GM21515 (cell line): ENCODE measurements around the gene NRL.

Experiments
- ATAC-seq: cut with Tn5 transposase; IDR thresholded peaks from one replicate; pipeline ENCODE4 v1.9.1; 2021; ENCODE audit not compliant: unreplicated experiment

Gene NRL

DNA sequence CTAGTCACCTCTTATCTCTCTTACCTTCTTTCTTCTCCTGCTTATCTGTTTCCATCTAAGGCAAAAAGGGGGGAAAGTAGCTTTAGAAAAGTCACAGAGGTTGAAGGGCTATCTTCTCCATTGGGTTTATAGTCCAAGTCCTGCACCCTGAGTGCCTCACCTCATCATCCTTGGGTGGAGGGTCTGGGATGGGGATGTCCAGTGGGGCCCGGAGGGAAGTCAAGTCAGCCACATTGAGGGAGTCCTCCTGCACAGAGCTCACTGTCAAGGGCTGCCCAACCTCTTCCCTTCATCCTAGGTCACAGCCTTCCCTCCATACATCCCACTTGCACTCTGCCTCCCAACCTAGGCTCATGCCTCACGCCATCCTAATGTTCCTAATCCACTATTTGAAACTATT lies 30.5 kb upstream of the NRL start:
- no peak for ATAC-seq

DNA sequence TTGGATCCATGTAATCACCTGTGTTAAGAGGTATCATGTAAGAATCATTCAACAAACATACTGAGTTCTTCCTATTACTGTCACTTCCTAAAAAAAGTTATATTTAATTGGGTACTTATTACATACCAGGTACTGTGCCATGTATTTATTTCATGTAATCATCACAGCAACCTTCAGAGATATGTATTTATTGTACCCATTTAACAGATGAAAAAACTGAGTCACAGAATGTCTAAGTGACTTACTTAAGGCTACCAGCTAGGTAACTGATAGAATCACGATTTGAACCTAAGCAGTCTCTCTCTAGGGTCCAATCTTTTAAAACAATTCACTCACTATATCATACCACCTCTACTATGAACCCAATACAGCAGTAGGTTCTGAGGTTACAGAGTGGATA lies 29.7 kb upstream of the NRL start:
- no peak for ATAC-seq

DNA sequence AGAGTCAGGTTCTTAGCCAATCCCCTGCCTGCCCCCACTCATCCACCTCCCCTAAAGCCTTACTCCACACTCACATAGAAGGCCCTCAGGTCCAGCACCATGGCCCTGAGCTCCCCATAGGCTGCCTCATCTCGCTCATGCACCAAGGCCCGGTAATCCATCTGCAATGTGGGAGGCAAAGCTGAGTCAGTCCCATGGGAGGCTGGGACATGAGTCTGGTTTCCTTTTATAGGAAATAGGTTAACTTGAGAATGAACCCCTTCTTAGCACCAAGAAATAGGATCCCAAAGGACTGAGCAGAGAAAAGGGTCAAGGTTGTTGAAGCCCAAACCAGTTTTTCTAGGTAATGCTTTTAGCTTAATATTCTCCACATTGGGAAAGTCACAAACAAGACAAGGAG lies 28.8 kb upstream of the NRL start:
- ATAC-seq, result no peak

DNA sequence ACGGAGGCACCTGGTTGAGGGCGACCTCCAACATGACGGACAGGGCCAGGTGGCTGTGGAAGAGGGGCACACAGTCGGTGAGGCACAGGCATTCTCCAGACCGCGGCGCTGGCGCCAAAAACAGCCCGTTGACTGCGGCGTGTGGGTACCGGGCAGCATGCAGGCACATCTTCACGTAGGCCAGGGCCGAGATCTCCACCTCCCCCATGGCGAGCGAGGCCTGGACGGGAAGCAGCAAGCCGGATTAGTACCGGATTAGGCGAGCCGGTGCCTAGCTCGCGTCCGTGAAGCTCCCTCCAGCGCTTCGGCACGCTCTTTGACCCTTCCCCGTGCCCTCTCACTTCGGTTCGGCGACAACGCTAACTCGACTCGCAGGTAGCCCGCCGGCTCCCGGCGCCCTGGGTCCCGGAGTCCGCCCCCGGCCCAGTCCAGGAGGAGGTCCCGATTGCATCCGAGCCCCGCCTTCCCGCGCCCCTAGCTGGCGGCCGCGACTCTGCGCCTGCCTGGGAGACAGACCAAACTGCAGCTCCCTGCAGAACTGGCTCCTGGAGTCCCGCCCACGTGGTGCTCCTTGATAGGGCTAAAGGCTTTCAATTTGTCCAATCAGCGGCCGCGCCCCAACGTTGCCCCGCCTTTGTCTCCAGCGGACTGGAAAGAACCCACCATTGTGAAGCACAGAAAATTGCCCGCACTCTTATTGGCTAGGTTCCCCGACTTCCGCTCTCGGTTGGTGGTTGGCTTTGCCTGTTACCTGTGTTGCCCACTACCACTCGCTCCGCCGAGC lies 26.5 kb upstream of the NRL start, which contains the start of gene EMC9:
TSS of gene EMC9 (minus strand) at position 495 of the 784 bp plus-strand sequence. CDS start at position 208, 287 bp downstream.
- peak; percentile 79 for ATAC-seq

DNA sequence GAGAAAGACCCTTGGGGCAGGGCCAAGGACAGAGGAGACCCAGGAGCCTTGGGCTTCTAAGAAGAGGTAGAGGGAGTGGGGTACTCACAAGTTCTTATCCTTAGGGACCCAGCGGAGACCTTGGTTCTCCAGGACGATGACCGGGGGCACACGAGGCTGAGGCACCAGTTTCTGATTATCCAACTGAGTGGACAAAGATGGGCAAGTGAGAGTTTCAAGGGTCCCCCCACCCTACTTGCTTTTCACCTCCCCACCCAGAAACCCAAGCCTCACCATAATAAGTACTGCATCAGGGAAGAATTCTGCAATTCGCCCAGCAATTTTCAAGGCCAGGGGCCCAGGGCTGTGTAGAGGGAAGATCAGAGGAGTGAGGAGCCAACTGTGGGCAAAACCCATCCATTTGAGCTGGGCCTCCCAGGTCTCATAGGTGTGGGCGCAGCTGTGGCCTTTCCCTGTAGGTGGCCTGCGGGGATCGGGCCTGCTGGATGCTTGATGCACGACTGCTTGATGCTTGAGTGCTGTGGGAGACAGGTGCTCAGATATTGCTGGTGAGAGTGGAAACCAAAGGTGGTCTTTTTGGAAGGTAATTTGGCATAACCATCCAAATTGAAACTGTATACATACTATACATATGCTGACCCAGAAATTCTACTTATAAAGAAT lies 24.7 kb upstream of the NRL start:
- ATAC-seq, result no peak

DNA sequence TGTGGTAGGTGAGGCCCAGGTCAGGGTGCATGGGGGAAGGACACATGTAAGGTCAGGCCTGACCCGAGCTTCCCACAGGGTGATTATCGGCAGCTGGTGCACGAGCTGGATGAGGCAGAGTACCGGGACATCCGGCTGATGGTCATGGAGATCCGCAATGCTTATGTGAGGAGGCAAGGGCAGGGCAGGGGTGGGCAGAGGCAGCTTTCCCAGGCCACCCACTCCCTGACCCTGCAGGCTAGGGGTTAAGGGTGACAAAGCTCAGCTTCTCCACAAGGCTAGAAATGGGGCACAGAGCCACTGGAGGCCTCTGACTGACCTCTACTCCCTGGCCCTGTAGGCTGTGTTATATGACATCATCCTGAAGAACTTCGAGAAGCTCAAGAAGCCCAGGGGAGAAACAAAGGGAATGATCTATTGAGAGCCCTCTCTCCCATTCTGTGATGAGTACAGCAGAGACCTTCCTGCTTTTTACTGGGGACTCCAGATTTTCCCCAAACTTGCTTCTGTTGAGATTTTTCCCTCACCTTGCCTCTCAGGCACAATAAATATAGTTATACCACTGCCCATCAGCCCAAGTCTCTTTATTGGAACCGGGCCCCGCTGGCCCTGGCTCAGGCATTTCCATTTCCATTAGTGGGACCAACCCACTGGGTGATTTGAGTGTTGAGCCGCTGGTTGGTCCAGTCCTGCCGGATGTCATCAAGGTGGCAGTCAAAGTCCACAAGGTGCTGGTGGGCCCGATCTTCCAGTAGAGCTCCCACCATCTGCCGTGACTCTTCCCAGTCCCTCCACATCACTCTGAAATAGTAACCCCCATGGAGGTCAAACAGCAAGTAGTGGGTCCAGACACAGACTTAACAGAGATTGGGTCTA lies 23.9 kb upstream of the NRL start:
- no peak for ATAC-seq

DNA sequence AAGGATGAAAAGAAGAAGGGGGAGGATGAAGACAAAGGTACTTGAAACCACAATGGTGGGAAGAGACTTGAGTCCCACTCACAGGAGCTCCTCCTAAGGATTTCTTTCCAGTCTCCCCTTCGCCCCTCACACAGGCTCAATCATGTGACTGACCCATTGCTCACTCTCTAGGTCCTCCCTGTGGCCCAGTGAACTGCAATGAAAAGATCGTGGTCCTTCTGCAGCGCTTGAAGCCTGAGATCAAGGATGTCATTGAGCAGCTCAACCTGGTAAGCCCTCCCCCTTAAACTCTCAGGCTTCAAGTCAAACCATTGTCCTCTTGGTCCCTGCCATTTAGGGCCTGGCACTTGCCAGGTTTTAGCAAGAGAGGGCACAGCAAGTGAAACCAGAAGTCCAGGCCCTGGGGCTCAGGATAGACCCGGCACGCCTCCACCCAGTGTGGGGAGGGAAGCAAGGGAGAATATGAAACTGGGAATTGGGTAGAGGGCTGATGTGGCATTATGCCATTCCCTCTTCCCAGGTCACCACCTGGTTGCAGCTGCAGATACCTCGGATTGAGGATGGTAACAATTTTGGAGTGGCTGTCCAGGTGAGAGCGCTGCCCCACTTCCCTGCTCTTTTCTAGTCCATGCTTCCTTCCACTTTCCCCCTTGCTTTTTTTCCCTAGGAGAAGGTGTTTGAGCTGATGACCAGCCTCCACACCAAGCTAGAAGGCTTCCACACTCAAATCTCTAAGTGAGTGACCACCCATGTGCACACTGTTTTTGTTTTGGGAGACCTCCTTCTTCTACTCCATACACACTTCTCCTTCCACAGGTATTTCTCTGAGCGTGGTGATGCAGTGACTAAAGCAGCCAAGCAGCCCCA lies 23.0 kb upstream of the NRL start:
- ATAC-seq, result no peak

DNA sequence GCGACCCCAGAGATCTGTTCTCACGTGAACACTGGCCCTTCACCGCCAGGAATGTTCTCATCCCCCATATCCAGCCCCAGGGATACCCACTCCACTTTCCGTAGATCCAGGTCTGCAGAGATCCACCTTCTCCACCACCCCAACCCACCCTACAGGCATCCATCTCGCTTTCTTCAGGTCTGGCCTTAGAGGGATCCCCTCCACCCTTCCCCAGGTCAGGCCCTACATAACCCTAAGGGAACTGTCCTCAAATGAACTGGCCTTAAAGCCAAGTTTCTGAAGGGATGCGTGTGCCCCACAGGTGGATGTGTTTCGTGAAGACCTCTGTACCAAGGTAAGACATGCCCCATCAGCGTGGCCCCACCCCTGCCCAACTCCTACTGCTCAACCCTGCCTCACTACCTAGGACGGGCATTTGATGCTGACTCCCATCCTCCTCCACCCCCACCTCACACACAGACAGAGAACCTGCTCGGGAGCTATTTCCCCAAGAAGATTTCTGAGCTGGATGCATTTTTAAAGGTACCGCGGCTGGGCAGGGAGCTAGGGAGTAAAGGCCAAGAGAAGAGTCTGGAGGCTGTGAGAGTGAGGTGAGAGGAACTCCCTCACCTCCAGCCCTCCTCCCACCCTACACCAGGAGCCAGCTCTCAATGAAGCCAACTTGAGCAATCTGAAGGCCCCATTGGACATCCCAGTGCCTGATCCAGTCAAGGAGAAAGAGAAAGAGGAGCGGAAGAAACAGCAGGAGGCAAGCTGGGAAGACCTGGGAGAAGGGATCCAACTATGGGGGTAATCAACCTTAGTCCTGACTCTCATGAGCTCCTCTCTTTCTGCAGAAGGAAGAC lies 22.2 kb upstream of the NRL start:
- ATAC-seq, result no peak

DNA sequence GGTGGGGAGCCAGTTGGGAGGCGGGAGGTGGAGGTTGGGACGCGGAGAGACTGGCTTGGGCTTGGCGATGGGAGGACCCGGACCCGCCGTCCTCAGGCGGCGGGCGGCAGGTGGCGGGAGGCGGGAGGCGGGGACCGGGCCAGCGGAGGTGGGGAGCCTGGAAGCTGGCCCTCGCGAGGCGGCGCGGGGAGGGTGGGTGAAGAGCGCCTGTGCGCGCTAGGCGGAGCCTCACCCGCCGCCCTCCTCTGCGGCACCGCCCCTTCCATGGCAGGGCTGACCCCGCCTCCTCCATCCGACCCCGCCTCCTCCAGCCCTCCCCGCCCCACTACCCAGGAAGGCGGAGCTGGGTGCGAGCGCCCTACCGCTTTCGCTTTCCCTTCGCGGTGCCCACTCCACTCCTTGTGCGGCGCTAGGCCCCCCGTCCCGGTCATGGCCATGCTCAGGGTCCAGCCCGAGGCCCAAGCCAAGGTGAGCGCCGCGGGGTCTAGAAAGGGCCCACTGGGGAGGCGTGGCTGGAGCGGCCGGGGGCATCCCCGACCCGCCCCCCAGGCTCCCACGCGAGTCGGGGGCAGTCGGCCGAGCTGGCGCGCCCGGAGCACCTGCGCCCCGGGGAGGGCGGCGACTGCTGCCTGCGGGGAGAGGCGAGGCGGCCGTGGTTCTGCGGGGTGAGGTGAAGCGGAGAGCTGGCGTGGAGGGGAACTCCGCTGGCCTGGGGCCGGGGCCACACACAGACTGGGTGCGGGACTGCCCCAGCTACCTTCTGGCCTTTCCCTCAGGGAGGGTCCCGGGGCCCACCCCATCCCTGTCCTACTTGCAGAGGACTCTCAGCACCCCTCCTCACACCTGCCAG lies 21.3 kb upstream of the NRL start, which contains the start of gene PSME1:
TSS of gene PSME1 (plus strand) at position 361 of the 850 bp plus-strand sequence. CDS start at position 430, 69 bp downstream.
- peak; percentile 79 for ATAC-seq

DNA sequence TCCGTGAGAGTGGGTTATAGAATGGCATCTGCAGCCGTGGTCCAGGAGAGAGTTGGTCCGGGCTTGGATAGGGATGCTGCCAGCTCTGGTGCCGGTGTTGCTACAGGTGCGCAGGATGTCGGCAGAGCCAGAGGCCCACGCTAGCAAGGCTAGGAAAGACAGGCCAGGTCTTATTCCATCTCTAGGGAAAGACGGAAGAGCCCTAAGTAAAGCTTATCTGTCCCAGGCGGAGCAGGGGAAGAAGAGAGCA lies 20.8 kb upstream of the NRL start:
- peak; percentile 4 for ATAC-seq

DNA sequence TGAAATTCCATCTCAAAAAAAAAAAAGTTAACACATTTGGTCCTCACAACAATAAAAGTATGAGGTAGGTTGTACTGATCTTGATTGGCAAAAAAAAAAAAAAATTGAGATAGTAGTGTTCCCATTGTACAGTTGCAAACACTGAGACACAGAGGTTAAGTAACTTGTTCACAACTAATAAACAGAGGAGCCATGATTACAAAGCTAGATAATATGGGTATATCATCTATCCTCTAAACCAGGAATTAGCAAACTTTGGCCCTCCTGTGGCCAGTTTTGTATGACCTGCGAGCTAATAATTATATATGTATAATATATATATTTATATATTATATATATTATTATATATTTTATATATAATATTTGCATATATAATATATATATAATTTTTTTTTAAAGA lies 19.0 kb upstream of the NRL start:
- ATAC-seq, result no peak

DNA sequence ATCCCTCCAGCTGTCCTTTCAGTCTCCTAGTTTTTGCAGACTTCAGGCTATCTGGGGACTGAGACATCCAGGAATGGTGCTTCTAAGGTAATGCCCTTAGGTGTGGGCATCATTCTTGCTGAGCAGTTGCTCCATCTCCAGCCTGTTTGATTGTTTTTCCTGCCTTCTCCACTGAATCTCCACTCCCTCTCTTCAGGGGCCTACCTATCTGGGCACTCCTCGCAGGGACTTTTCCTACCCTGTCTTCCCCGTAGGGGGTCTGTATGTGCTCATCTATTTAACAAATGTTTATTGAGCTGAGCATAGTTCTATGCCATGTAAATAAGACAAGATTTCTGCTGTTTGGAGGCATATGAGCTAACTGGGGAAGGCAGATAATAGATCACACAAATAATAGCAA lies 18.2 kb upstream of the NRL start:
- no peak for ATAC-seq

DNA sequence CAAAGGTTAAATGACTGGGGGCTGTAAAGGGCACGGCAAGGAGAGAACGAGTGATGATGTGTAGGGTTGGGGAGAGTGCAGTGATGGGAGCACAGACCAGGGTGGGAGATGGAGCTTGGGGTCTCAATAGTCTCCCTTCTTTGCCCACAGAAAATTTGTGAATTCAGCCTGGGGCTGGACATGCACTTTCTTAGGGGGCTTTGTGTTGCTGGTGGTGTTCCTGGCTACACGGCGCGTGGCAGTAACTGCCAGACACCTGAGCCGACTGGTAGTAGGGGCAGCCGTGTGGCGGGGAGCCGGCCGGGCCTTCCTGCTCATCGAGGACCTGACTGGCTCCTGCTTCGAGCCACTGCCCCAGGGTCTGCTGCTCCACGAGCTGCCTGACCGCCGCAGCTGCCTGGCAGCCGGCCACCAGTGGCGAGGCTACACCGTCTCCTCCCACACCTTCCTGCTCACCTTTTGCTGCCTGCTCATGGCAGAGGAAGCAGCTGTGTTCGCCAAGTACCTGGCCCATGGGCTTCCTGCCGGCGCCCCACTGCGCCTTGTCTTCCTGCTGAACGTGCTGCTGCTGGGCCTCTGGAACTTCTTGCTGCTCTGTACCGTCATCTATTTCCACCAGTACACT lies 17.4 kb upstream of the NRL start:
- no peak for ATAC-seq

DNA sequence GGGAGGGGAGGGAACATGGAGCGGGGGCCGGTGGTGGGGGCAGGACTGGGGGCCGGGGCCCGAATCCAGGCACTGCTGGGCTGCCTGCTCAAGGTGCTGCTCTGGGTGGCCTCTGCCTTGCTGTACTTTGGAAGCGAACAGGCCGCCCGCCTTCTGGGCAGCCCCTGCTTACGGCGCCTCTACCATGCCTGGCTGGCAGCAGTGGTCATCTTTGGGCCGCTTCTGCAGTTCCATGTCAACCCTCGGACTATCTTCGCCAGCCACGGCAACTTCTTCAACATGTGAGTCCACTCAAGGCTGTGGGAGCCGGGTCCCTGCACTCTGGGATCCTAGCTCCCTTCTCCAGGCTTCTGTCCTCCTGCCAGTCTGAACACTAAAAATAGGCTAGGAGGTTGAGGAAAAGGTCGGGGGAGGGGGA lies 16.8 kb upstream of the NRL start:
- ATAC-seq, result no peak

DNA sequence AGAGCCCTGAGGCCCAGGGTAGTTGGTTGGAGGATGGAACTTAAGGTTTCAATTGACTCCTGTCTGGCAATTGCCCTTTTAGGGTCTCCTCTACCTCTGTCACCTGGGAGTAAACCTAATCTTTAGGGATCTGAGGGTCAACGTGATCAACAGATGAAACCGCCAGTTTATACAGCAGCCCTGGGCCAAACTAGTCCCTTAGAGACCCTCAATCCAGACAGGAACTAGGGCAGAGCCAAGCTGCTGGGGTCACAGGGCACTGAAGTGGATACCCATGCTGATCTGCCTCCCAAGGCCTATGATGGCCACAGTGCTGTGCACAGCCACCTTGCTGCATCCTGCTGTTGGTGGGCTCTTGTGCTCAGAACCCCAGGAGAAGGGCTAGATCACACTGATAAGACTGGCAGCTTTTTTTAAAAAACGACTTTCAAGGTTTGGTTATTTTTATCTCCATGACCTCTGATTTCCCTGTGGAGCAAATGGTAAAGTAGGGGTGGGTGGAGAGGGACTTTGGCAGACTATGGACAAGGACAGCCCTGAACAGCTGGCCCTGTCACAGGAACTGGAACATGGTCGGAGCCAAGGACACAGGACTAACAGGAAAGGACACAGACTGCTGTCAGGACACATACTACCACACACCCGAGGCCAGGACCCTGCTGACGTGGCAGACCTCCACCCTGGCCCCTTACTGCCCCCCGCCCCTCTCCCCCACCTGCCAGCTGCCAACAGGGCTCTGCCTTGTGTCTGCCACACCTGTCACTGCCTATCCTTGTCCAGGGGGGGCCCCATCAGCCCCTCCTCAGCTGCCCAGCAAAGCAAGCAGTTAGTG lies 16.2 kb upstream of the NRL start:
- ATAC-seq, result no peak

DNA sequence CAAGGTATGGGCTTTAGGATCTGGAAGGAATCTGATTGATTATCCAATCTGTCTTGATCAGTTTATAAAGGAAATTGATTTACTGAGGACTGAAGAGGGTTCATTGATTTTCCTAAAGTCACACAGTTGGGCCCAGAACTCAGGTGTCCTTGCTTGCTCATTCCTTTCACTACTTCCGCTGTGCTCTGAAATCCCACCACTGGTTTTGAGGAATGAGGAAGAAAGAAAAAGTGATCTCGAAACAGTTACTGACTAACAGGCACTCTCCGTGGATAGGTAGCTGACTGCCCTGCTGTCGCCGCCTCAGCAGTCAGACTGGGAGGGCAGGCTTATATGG lies 15.6 kb upstream of the NRL start, which contains the start of gene FITM1:
TSS of gene FITM1 (plus strand) at position 280 of the 337 bp plus-strand sequence. CDS start 905 bp downstream, outside the sequence.
- ATAC-seq, result no peak

DNA sequence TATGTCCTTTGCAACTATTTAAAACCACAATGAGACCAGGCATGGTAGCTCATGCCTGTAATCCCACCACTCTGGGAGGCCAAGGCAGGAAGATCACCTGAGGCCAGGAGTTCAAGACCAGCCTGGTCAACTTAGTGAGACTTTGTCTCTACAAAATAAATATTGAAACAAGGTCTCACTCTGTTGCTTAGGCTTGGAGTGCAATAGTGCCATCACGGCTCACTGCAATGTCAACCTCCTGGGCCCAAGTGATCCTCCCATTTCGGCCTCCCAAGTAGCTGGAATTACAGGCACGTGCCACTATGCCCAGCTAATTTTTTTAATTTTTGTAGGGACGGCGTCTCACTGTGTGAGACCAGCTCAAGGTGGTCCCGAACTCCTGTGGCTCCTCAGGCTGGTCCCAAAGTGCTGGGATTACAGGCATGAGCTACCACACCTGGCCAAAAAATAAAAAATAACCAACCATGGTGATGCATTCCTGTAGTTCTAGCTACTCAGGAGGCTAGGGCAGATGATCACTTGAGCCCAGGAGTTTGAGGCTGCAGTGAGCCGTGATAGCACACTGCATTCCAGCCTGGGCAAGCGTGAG lies 14.8 kb upstream of the NRL start:
- no peak for ATAC-seq
